Measurements from ENCODE around the gene COL5A2.

GRCh38 chr2:189151906-189152305, 27.7 kb downstream of the COL5A2 start:
- TF ChIP-seq CTCF (IDR thresholded peaks at IDR 0.05) (no peak), EP300 (IDR thresholded peaks at IDR 0.05) (no peak)

All from stomach (tissue), 4 donors.